OCI-LY3 (cell line): Measurements from ENCODE around the gene CATSPER4.

Experiments used
- H2AFZ ChIP-seq: fragments of 200-600, 300-600 bp; shearing (Covaris generic); 2 replicates; pipeline ENCODE4 v1.6.0; 2014; ENCODE audit warnings: antibody characterized with exemption, low read depth, low read length
- H3K27ac ChIP-seq: fragments of 200-600, 300-600 bp; sonication (generic); 2 replicates; pipeline ENCODE4 v1.5.1; 2014; ENCODE audit warnings: mild to moderate bottlenecking, low read length, moderate library complexity, mixed read lengths
- H3K27me3 ChIP-seq: fragments of 200-600, 300-600 bp; sonication (generic); 2 replicates; pipeline ENCODE4 v1.6.1; 2014; ENCODE audit warnings: low read depth, low read length, mixed read lengths
- H3K36me3 ChIP-seq: fragments of 200-600, 300-600 bp; sonication (generic); replicated peaks from 2 replicates; pipeline ENCODE3; 2014; ENCODE audit warnings: low read depth, low read length, mixed read lengths
- H3K4me1 ChIP-seq: fragments of 300-600, 200-600 bp; sonication (generic); 2 replicates; pipeline ENCODE4 v1.6.1; 2014; ENCODE audit warnings: low read length, mixed read lengths
- H3K4me2 ChIP-seq: fragments of 200-600, 300-600 bp; sonication (generic); 2 replicates; pipeline ENCODE4 v1.6.1; 2014; ENCODE audit warnings: low read length, mixed read lengths
- H3K4me3 ChIP-seq: fragments of 300-600, 200-600 bp; sonication (generic); 2 replicates; pipeline ENCODE4 v1.5.1; 2014; ENCODE audit warnings: antibody characterized with exemption, mild to moderate bottlenecking, low read length, moderate library complexity
- H3K79me2 ChIP-seq: fragments of 300-600, 200-600 bp; shearing (Covaris generic); 2 replicates; pipeline ENCODE4 v1.6.1; 2014; ENCODE audit warnings: mild to moderate bottlenecking, low read length, mixed read lengths
- H3K9ac ChIP-seq: fragments of 300-600, 200-600 bp; shearing (Covaris generic); 2 replicates; pipeline ENCODE4 v1.6.0; 2014; ENCODE audit warnings: mild to moderate bottlenecking, low read length, moderate library complexity
- H3K9me3 ChIP-seq: fragments of 200-600, 300-600 bp; shearing (Covaris generic); 2 replicates; pipeline ENCODE4 v1.6.1; 2014; ENCODE audit warnings: low read length, mixed read lengths; ENCODE audit not compliant: insufficient read depth
- H4K20me1 ChIP-seq: fragments of 200-600, 300-600 bp; sonication (generic); 2 replicates; pipeline ENCODE4 v1.6.1; 2016; ENCODE audit warnings: low read length, mixed read lengths; ENCODE audit not compliant: insufficient read depth
- EZH2phosphoT487 ChIP-seq: fragments of 200-600 bp; shearing (Covaris generic); IDR thresholded peaks from 2 replicates; pipeline ENCODE4 v1.6.1; 2018; ENCODE audit warnings: antibody characterized with exemption, mixed run types, low read depth
- TF ChIP-seq, protein P1 (sequence below): fragments of 200-600, 300-600 bp; sonication (generic); IDR thresholded peaks from 2 replicates; pipeline ENCODE4 v1.5.1; 2014; ENCODE audit warnings: antibody characterized with exemption, low read length, low read depth

The CATSPER4 gene

GRCh38 chr1:26155370-26156284 lies 34.8 kb upstream of the CATSPER4 start:
- Histone ChIP-seq H3K79me2 (no peaks in the 10 kb centered on the region), H3K27me3 (no peaks in the 10 kb centered on the region), H3K27ac (no peak overlapping the region), H3K36me3 (no peaks in the 10 kb centered on the region), H3K9me3 (no peaks in the 10 kb centered on the region), H3K4me3 (no peak overlapping the region), H3K9ac (no peak overlapping the region), H2AFZ (no peak overlapping the region), H3K4me2 (no peak overlapping the region), H4K20me1 (no peaks in the 10 kb centered on the region), H3K4me1 (no peaks in the 10 kb centered on the region)
- TF ChIP-seq EZH2phosphoT487: no peak
- TF ChIP-seq, protein P1, sequence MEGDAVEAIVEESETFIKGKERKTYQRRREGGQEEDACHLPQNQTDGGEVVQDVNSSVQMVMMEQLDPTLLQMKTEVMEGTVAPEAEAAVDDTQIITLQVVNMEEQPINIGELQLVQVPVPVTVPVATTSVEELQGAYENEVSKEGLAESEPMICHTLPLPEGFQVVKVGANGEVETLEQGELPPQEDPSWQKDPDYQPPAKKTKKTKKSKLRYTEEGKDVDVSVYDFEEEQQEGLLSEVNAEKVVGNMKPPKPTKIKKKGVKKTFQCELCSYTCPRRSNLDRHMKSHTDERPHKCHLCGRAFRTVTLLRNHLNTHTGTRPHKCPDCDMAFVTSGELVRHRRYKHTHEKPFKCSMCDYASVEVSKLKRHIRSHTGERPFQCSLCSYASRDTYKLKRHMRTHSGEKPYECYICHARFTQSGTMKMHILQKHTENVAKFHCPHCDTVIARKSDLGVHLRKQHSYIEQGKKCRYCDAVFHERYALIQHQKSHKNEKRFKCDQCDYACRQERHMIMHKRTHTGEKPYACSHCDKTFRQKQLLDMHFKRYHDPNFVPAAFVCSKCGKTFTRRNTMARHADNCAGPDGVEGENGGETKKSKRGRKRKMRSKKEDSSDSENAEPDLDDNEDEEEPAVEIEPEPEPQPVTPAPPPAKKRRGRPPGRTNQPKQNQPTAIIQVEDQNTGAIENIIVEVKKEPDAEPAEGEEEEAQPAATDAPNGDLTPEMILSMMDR: no peak

- TF ChIP-seq, protein P1: no peak
- no peak for TF ChIP-seq EZH2phosphoT487
- no peaks in the 10 kb centered on the region for H3K79me2 ChIP-seq
- H3K4me2 ChIP-seq: no peak overlapping the region
- H3K4me3 ChIP-seq: no peak overlapping the region
- H3K9ac ChIP-seq: no peak overlapping the region
- no peak overlapping the region for H3K27ac ChIP-seq
- H4K20me1 ChIP-seq: no peaks in the 10 kb centered on the region
- H3K36me3 ChIP-seq: no peaks in the 10 kb centered on the region
- H2AFZ ChIP-seq: no peak overlapping the region
- H3K9me3 ChIP-seq: no peaks in the 10 kb centered on the region
- no peaks in the 10 kb centered on the region for H3K4me1 ChIP-seq
- no peaks in the 10 kb centered on the region for H3K27me3 ChIP-seq
Observed at GRCh38 chr1:26156285-26157038, 33.9 kb upstream of the CATSPER4 start.

DNA sequence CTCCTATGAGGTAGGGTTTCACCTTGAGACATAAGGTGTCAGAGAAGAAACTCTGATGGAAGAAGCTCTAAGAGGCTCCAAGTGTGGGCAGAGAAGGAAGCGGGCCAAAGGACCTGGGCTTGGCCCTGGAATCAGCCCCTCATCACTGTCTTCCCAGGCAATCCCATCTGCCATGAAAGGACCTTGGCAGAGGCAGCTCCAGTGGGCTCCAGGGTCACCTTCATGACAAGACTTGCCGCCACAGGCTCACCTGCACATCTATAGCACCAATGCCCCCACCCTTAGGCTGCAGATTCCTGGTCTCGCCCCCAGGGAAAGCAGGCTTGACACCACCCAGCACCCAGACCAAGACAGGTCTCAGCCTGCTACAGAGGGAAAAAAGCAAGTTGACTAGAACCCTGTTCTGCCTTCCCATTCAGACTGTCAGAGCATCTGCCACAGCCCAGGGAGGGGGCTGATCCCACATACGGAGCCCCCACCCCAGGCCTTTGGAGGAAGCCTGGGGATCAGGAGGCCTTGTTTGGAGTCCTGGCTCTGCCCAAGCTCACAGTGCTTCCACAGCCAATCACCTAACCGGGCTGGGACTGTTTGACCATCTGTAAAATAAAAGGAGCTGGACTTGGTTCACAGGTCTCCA lies 32.0 kb upstream of the CATSPER4 start:
- no peaks in the 10 kb centered on the region for H3K4me1 ChIP-seq
- no peak for TF ChIP-seq EZH2phosphoT487
- TF ChIP-seq, protein P1: no peak
- H3K4me2 ChIP-seq: no peak overlapping the region
- H3K27ac ChIP-seq: no peak overlapping the region
- no peaks in the 10 kb centered on the region for H3K79me2 ChIP-seq
- no peak overlapping the region for H3K4me3 ChIP-seq
- no peaks in the 10 kb centered on the region for H3K27me3 ChIP-seq
- no peaks in the 10 kb centered on the region for H3K36me3 ChIP-seq
- H3K9ac ChIP-seq: no peak overlapping the region
- H3K9me3 ChIP-seq: no peaks in the 10 kb centered on the region
- H4K20me1 ChIP-seq: no peaks in the 10 kb centered on the region
- no peak overlapping the region for H2AFZ ChIP-seq
